LNCaP clone FGC (cell line): Measurements from ENCODE around the gene INF2.

ENCODE experiments used
- DNase-seq: peaks from one replicate; pipeline ENCODE4 v3.0.0-alpha.2; 2011; ENCODE audit warnings: low read depth
- H3K4me3 ChIP-seq: 2 replicates; pipeline ENCODE4 v1.5.1; 2011; ENCODE audit warnings: mild to moderate bottlenecking, low read depth, low read length, control low read depth
- CTCF ChIP-seq: IDR thresholded peaks from 2 replicates; pipeline ENCODE4 v1.5.1; 2012; ENCODE audit warnings: mild to moderate bottlenecking; ENCODE audit not compliant: control insufficient read depth, insufficient read depth; ENCODE audit errors: extremely low read depth

The INF2 gene

GRCh38 chr14:104731320-104732294 is 42.2 kb downstream of the INF2 start:
- H3K4me3 ChIP-seq, result no peak overlapping the region
- peak; percentile 13; the same call in 1 of the 2 replicates for TF ChIP-seq CTCF
- DNase-seq, result no peak

- DNase-seq, result no peak
- H3K4me3 ChIP-seq, result no peak overlapping the region
- TF ChIP-seq CTCF, result no peak
These were observed 43.0 kb downstream of the INF2 start for GRCh38 chr14:104732355-104732804.

- H3K4me3 ChIP-seq, result no peak overlapping the region
- TF ChIP-seq CTCF, result no peak
These were observed 43.7 kb downstream of the INF2 start for GRCh38 chr14:104732931-104733681.

GRCh38 chr14:104734051-104734587 is 44.7 kb downstream of the INF2 start:
- no peak overlapping the region for H3K4me3 ChIP-seq
- no peak for TF ChIP-seq CTCF
- DNase-seq, result no peak

More at GRCh38 chr14:104732931-104733681, 43.7 kb downstream of the INF2 start:
- DNase-seq, result no peak

GRCh38 chr14:104734601-104734990 is 45.2 kb downstream of the INF2 start:
- TF ChIP-seq CTCF, result no peak
- no peak for DNase-seq
- no peak overlapping the region for H3K4me3 ChIP-seq

- TF ChIP-seq CTCF, result no peak
- H3K4me3 ChIP-seq, result no peak overlapping the region
- no peak for DNase-seq
These were observed 45.8 kb downstream of the INF2 start for GRCh38 chr14:104734991-104735779.
